Prostate gland (tissue), 2 donors: ENCODE measurements around the gene NEIL3.

Experiments used
- CTCF ChIP-seq, 4 experiments: fragments of 200-600 bp in 2 of 4; fragments of 450-650 bp in 2 of 4; sonication (generic) in 2 of 4; IDR thresholded peaks; 1 replicate in 3 of 4; 2 replicates in 1 of 4; pipeline ENCODE4 v1.5.1; 2016 to 2019; ENCODE audit warnings: antibody characterized with exemption in 4 of 4, mild to moderate bottlenecking in 2 of 4, moderate library complexity in 2 of 4
- POLR2AphosphoS5 ChIP-seq: sonication (generic); formaldehyde crosslinking; IDR thresholded peaks from one replicate; pipeline ENCODE4 v1.6.1; 2017; ENCODE audit warnings: antibody characterized with exemption

GRCh38 chr4:177301126-177301639 lies 8.5 kb upstream of the NEIL3 start:
- no peak for TF ChIP-seq POLR2AphosphoS5
- TF ChIP-seq CTCF (IDR thresholded peaks at IDR 0.05) = no peak
